ENCODE data around the gene DIDO1. TPM values are rescaled to one million over a fixed set of nuclear protein-coding genes. Genes with fewer than 3 reads are reported as not detected.

DIDO1 gene
- total and polyA plus RNA-seq, 9 of the 15 experiments (the other 6 are each of a cell fraction or from before 2014, with no cell fraction given): 4.4 to 46.8 (median 31.2) TPM

DNA sequence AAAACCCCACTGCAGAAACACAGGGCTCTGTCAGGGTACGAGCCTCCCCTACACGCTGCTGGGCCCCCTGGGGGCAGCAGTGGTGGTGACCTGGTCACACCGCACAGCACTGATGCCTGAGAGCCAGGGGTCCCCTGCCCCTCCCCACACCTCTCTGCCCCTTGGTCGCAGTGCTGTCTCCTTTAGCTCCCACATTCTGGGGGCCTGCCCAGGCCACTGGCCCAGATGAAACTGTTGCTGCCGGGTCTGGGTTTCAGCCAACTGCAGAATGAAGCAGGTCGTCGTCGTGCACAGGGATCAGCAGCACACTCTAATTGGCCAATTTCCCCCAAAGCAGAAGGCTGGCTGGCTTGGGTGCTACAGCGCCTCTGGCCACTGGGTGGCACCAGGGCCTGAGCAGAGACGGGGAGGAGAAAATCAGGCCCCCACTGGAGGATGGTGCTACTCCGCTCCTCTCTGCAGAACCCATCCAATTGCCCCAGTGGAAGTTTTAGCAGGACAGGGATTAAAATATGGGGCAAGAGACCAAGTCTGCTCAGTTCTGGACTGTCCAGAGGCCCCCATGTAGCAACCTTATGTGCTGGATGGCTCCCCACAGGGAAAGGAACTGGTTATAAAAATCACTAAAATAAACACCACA lies 26.1 kb downstream of the DIDO1 start (continued):
- TF ChIP-seq, protein P1, sequence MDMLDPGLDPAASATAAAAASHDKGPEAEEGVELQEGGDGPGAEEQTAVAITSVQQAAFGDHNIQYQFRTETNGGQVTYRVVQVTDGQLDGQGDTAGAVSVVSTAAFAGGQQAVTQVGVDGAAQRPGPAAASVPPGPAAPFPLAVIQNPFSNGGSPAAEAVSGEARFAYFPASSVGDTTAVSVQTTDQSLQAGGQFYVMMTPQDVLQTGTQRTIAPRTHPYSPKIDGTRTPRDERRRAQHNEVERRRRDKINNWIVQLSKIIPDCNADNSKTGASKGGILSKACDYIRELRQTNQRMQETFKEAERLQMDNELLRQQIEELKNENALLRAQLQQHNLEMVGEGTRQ (CRISPR knock-in tag; IDR thresholded peaks at IDR 0.05): no peak
- TF ChIP-seq CCAR2 (IDR thresholded peaks at IDR 0.05; ENCODE audit: low read depth, low read length): no peak
- 0 out of 2 replicates have a peak, but pooled peaks have one; percentile 25 for TF ChIP-seq MYC (IDR thresholded peaks at IDR 0.05; ENCODE audit: low read depth, low read length)
- TF ChIP-seq MYC (CRISPR knock-in tag; IDR thresholded peaks at IDR 0.05; ENCODE audit: borderline replicate concordance, low read depth): no peak
- TF ChIP-seq, protein P2, sequence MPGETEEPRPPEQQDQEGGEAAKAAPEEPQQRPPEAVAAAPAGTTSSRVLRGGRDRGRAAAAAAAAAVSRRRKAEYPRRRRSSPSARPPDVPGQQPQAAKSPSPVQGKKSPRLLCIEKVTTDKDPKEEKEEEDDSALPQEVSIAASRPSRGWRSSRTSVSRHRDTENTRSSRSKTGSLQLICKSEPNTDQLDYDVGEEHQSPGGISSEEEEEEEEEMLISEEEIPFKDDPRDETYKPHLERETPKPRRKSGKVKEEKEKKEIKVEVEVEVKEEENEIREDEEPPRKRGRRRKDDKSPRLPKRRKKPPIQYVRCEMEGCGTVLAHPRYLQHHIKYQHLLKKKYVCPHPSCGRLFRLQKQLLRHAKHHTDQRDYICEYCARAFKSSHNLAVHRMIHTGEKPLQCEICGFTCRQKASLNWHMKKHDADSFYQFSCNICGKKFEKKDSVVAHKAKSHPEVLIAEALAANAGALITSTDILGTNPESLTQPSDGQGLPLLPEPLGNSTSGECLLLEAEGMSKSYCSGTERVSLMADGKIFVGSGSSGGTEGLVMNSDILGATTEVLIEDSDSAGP (CRISPR knock-in tag; IDR thresholded peaks at IDR 0.05): no peak
- no peak for TF ChIP-seq OTX1 (CRISPR knock-in tag; IDR thresholded peaks at IDR 0.05)
- TF ChIP-seq, protein P3, sequence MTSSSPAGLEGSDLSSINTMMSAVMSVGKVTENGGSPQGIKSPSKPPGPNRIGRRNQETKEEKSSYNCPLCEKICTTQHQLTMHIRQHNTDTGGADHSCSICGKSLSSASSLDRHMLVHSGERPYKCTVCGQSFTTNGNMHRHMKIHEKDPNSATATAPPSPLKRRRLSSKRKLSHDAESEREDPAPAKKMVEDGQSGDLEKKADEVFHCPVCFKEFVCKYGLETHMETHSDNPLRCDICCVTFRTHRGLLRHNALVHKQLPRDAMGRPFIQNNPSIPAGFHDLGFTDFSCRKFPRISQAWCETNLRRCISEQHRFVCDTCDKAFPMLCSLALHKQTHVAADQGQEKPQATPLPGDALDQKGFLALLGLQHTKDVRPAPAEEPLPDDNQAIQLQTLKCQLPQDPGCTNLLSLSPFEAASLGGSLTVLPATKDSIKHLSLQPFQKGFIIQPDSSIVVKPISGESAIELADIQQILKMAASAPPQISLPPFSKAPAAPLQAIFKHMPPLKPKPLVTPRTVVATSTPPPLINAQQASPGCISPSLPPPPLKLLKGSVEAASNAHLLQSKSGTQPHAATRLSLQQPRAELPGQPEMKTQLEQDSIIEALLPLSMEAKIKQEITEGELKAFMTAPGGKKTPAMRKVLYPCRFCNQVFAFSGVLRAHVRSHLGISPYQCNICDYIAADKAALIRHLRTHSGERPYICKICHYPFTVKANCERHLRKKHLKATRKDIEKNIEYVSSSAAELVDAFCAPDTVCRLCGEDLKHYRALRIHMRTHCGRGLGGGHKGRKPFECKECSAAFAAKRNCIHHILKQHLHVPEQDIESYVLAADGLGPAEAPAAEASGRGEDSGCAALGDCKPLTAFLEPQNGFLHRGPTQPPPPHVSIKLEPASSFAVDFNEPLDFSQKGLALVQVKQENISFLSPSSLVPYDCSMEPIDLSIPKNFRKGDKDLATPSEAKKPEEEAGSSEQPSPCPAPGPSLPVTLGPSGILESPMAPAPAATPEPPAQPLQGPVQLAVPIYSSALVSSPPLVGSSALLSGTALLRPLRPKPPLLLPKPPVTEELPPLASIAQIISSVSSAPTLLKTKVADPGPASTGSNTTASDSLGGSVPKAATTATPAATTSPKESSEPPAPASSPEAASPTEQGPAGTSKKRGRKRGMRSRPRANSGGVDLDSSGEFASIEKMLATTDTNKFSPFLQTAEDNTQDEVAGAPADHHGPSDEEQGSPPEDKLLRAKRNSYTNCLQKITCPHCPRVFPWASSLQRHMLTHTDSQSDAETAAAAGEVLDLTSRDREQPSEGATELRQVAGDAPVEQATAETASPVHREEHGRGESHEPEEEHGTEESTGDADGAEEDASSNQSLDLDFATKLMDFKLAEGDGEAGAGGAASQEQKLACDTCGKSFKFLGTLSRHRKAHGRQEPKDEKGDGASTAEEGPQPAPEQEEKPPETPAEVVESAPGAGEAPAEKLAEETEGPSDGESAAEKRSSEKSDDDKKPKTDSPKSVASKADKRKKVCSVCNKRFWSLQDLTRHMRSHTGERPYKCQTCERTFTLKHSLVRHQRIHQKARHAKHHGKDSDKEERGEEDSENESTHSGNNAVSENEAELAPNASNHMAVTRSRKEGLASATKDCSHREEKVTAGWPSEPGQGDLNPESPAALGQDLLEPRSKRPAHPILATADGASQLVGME (CRISPR knock-in tag; IDR thresholded peaks at IDR 0.05): no peak
- no peak for TF ChIP-seq TRIM28 (IDR thresholded peaks at IDR 0.05)
- peak; percentile 40 for TF ChIP-seq NFIC (IDR thresholded peaks at IDR 0.05)
- TF ChIP-seq MEIS2 (IDR thresholded peaks at IDR 0.05; ENCODE audit: partially characterized antibody): no peak
- no peak for TF ChIP-seq MEF2D (tag; conservative IDR thresholded peaks at IDR 0.05; ENCODE audit: low read depth)
- no peak for TF ChIP-seq ZNF316 (IDR thresholded peaks at IDR 0.05)
- peak; percentile 36; the same call in 1 of the 2 replicates for TF ChIP-seq ARID2 (IDR thresholded peaks at IDR 0.05)
- no peak for TF ChIP-seq ZNF174 (CRISPR knock-in tag; IDR thresholded peaks at IDR 0.05)
- TF ChIP-seq NCOR1 (IDR thresholded peaks at IDR 0.05): no peak

Data from K562 (cell line).